AG04449 (cell line): ENCODE results near the gene ACRV1.

Experiments used
- CTCF ChIA-PET: fragments of 350-600 bp; formaldehyde crosslinking; extraction: SDS; loops from one replicate; lab custom pipeline; 2021; ENCODE audit warnings: antibody characterized with exemption; lab: Yijun Ruan, JAX
- POLR2A ChIA-PET: fragments of 400-600, 350-600 bp; formaldehyde crosslinking; extraction: SDS; loops from one replicate; lab custom pipeline; 2020; ENCODE audit warnings: antibody characterized with exemption, inconsistent platforms; lab: Yijun Ruan, JAX
- DNase-seq: peaks from one replicate; pipeline ENCODE4 v3.0.0-alpha.2; 2010; ENCODE audit warnings: low read depth, low spot score
- H3K4me3 ChIP-seq: 2 replicates; pipeline ENCODE4 v1.5.1; 2011; ENCODE audit warnings: low read depth, mild to moderate bottlenecking, control low read depth, low read length
- TF ChIP-seq, protein P1 (sequence below): IDR thresholded peaks from one replicate; pipeline ENCODE4 v1.5.1; 2011; ENCODE audit warnings: mild to moderate bottlenecking, moderate library complexity, low read length, control low read depth, inconsistent platforms; ENCODE audit not compliant: insufficient read depth; ENCODE audit errors: missing control alignments

The ACRV1 gene

DNA sequence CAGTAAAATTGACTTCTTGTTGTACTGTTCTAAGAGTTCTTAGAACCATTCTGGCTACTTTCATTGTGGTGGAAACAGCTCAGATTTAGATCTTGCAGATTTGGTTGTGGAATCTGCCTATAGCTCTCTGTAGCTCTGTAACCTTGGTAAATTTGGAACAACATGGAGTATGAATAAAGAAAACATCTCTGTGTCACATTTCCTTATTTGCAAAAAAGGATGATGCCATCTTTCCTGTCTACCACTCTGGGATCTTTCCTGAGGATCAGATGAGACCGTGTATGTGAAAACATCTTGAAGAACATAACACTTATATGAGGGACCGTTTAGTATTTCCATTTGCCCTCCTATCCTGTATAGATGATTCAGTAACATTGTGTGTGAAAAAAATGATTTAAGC lies 9.1 kb downstream of the ACRV1 start:
- TF ChIP-seq, protein P1, sequence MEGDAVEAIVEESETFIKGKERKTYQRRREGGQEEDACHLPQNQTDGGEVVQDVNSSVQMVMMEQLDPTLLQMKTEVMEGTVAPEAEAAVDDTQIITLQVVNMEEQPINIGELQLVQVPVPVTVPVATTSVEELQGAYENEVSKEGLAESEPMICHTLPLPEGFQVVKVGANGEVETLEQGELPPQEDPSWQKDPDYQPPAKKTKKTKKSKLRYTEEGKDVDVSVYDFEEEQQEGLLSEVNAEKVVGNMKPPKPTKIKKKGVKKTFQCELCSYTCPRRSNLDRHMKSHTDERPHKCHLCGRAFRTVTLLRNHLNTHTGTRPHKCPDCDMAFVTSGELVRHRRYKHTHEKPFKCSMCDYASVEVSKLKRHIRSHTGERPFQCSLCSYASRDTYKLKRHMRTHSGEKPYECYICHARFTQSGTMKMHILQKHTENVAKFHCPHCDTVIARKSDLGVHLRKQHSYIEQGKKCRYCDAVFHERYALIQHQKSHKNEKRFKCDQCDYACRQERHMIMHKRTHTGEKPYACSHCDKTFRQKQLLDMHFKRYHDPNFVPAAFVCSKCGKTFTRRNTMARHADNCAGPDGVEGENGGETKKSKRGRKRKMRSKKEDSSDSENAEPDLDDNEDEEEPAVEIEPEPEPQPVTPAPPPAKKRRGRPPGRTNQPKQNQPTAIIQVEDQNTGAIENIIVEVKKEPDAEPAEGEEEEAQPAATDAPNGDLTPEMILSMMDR: no peak
- DNase-seq: no peak
- no peak overlapping the region for H3K4me3 ChIP-seq
- ChIA-PET POLR2A (interaction anchor here (0.7 kb wide), 1 partner anchor 38 kb away, joined by 3 read pairs; no protein-coding TSS in a partner anchor), CTCF (interaction anchor here (2.8 kb wide), 1 partner anchor 9 kb away, joined by 11 read pairs; the partner anchor contains the start of gene ACRV1)

DNA sequence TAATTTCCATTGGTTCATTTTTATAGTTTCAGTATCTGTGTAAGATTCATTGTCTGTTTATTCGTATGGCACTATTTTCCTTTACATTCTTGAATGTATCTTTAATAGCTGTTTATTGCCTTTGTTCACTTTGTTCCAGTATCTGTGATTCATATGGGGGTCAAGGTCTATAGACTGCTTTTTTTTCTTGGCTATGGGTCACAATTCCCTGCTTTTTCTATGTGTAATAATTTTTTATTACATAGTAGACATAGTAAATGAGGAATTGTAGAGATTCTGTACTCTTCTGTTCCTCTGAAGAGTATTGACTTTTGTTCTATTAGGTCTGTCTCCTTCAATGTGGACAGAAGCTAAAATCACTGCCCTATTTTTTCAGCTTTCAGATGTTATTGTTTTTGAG lies 10.5 kb downstream of the ACRV1 start:
- H3K4me3 ChIP-seq: no peak overlapping the region
- ChIA-PET POLR2A (no interaction called here), CTCF (interaction anchor here (2.8 kb wide), 1 partner anchor 10 kb away, joined by 11 read pairs; the partner anchor contains the start of gene ACRV1)
- TF ChIP-seq, protein P1: no peak
- DNase-seq: no peak

DNA sequence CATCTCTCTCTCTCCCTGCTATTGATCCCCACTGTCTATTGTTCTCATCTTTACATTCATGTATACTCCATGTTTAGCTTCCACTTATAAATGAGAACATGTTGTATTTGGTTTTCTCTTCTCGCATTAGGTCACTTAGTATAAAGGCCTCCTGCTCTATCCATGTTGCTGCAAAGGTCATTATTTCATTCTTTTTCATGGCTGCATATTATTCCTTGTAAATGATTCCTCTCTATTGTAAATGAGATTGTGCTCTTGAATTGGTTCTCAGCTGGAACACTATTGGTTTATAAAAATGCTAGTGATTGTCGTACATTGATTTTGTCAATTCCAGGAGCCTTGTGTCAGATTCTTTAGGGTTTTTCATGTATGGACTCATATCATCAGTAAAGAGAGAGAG lies 13.5 kb downstream of the ACRV1 start:
- ChIA-PET POLR2A (no interaction called here), CTCF (no interaction called here)
- H3K4me3 ChIP-seq: no peak overlapping the region
- TF ChIP-seq, protein P1: no peak
- DNase-seq: no peak

DNA sequence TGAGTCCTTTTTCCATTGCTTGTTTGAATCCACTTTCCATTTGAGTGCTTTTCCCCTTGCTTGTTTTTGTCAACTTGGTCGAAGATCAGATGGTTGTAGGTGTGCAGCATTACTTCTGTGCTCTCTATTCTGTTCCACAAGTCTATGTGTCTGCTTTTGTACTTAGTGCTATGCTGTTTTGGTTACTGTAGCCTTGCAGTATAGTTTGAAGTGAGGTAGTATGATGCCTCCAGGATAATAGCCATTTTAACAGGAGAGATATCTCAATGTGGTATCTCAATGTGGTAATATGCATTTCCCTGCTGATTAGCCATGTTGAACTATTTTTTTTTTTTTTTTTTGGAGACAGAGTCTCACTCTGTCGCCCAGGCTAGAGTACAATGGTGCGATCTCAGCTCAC lies 16.7 kb downstream of the ACRV1 start:
- POLR2A ChIA-PET: no interaction called here
- no peak overlapping the region for H3K4me3 ChIP-seq
- no peak for DNase-seq
- TF ChIP-seq, protein P1: no peak
- CTCF ChIA-PET: no interaction called here

DNA sequence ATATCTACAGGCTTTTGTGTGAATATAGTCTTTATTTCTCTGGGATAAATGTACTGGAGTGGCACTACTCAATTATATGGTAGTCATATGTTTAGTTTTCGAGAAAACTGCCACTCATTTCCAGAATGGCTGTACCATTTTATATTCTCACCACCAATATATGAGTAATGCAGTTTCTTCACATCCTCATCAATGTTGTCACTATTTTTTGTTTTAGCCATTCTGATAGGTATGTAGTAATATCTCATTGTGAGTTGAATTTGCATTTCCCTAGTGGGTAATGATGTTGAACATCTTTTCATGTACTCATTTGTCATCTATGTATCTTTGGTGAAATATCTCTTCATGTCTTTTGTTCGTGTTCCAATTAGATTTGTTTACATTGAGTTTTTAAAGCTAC lies 18.0 kb downstream of the ACRV1 start:
- TF ChIP-seq, protein P1: no peak
- DNase-seq: no peak
- ChIA-PET CTCF (no interaction called here), POLR2A (no interaction called here)
- no peak overlapping the region for H3K4me3 ChIP-seq

DNA sequence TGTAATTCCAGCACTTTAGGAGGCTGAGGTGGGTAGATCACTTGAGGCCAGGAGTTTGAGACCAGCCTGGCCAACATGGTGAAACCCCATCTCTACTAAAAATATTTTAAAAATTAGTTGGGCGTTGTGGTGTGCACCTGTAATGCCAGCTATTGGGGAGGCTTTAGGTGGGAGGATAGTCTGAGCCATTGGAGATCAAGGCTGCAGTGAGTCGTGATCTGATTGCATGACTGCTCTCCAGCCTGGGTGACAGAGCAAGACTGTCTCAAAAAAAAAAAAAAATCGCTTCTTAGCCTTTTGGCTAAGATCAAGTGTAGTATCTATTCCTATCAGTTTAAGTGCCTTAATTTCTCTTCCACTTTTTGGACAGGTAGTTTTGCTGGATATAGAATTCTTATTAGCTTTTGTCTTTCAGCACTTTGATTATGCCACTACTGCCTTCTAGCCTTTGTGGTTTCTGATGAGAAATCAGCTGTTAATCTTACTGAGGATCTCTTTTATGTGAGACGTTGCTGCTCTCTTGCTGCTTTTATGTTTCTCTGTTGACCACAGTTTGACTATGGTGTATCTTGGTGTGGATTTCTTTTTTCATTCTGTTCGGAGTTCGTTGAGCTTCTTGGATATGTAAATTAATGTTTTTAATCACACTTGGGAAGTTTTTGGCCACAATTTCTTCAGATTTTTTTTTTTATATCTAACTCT lies 31.0 kb downstream of the ACRV1 start:
- ChIA-PET POLR2A (no interaction called here), CTCF (interaction anchor here (1.0 kb wide), 1 partner anchor 31 kb away, joined by 3 read pairs; the partner anchor contains the start of gene ACRV1)
- no peak for DNase-seq
- H3K4me3 ChIP-seq: no peak overlapping the region
- TF ChIP-seq, protein P1: no peak
